Esophagus muscularis mucosa (tissue), 4 donors: ENCODE data around the gene ANKS1A. TPM values are rescaled to one million over a fixed set of nuclear protein-coding genes. Genes with fewer than 3 reads are reported as not detected.

Experiments used
- DNase-seq: peaks from one replicate; pipeline ENCODE4 v3.0.0-alpha.2; 2017; ENCODE audit errors: extremely low spot score
- H3K27ac ChIP-seq, 4 donors: fragments of 200-600 bp; sonication (generic); replicated peaks in 1 of 4; 1 replicate in 3 of 4; 2 replicates in 1 of 4; pipeline ENCODE4 v1.5.1; 2016 to 2019; ENCODE audit warnings: mild to moderate bottlenecking in 1 of 4
- H3K27me3 ChIP-seq, 4 donors: fragments of 200-600 bp; sonication (generic); one replicate each; pipeline versions ENCODE4 v1.5.1 to v1.6.0; 2016 to 2019
- H3K36me3 ChIP-seq, 4 donors: fragments of 200-600 bp; sonication (generic); one replicate each; pipeline ENCODE4 v1.5.1; 2016 to 2019
- H3K4me1 ChIP-seq, 4 donors: fragments of 200-600 bp; sonication (generic); one replicate each; pipeline ENCODE4 v1.5.1; 2016 to 2019
- H3K4me3 ChIP-seq, 4 donors: fragments of 200-600 bp; sonication (generic); 1 replicate in 2 of 4; 2 replicates in 2 of 4; pipeline ENCODE4 v1.5.1; 2016 to 2019; ENCODE audit warnings: mild to moderate bottlenecking in 4 of 4, moderate library complexity in 1 of 4
- H3K9me3 ChIP-seq, 4 donors: fragments of 200-600 bp; sonication (generic); 1 replicate in 3 of 4; 2 replicates in 1 of 4; pipeline ENCODE4 v1.5.1; 2016 to 2019
- EP300 ChIP-seq: sonication (generic); formaldehyde crosslinking; IDR thresholded peaks from one replicate; pipeline ENCODE4 v1.6.1; 2017; ENCODE audit warnings: antibody characterized with exemption
- POLR2A ChIP-seq: fragments of 450-650 bp; IDR thresholded peaks from one replicate; pipeline ENCODE4 v1.6.1; 2017; ENCODE audit warnings: antibody characterized with exemption, moderate library complexity, mild to moderate bottlenecking, low read depth
- POLR2AphosphoS5 ChIP-seq, 2 donors: sonication (generic); formaldehyde crosslinking; IDR thresholded peaks; one replicate each; pipeline ENCODE4 v1.6.1; 2017; ENCODE audit warnings: antibody characterized with exemption in 2 of 2
- WGBS: methylation state at CpG from one replicate; pipeline ENCODE4 v1.1.5; 2018; 5-methylcytosine and 5-hydroxymethylcytosine counted together
- intact Hi-C: fragments of 100-400 bp; cut with DNase I; formaldehyde crosslinking; loops from one replicate; pipeline ENCODE4 v1.15.1; 2023
- total RNA-seq, 4 donors: library from RNA; depleted of rRNA; stranded (reverse); fragments of >200 nt; gene quantifications; one replicate each; pipeline versions ENCODE4 v1.1.0 to v1.2.1, GENCODE V29; 2016
- TF ChIP-seq, protein P1 (sequence below), 3 experiments: fragments of 200-600 bp in 2 of 3; fragments of 450-650 bp in 1 of 3; sonication (generic) in 2 of 3; IDR thresholded peaks; one replicate each; pipeline ENCODE4 v1.5.1; 2017 to 2019; ENCODE audit warnings: antibody characterized with exemption in 3 of 3, mild to moderate bottlenecking in 2 of 3, moderate library complexity in 1 of 3

The ANKS1A gene
- total RNA-seq, 4 donors from 2014 or later = 68.3 to 132 (median 98.7) TPM

DNA sequence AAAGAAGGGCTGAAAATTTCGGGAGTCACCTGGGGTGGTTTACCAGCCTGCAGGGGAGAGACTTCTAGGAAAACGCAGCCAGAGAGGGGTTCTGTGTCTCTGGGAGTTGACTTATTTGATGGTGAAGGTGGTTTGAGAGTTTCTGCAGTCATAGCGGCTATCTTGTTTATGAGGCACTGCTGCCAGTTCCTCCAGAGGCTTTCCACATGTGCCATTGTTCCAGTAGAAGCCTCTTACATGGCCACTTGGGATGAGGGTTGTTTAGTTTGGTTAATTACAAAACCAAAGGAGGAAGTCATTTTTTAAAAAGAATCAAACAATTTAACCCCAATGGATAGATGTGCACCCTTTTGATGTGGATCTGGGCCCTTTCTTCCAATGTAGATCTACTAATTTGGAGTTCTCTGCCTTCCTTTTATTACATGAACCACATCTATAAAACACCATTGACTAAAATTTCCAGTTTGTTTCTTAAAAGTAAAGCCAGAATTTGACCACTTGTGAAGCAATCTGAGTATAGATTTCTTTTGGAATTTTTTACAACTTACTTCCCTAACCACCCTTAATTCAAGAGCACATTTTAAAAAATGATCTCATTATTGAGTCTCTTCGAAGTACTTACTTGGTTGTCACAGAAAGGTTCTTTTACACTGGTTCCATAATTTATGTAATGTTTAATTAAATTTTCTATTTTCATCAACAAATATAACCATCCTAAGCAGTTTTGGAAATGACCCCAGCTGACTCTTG lies 154.5 kb downstream of the ANKS1A start:
- Histone ChIP-seq H3K27me3 (no peaks in the 10 kb centered on the region), H3K36me3 (peaks cover 0 to 19% (median 2%) of the 10 kb centered on the region in 4 donors), H3K27ac (peak overlapping the region; percentile 85 to 92 (median 92)), H3K9me3 (no peaks in the 10 kb centered on the region), H3K4me3 (no peak overlapping the region), H3K4me1 (peaks cover 88 to 100% (median 98%) of the 10 kb centered on the region in 4 donors)
- DNase-seq = no peak
- intact Hi-C loops = no loop called here
- WGBS = 55% methylated on average over 4 of the region's 4 CpGs
- TF ChIP-seq POLR2A (no peak), POLR2AphosphoS5 (IDR thresholded peaks at IDR 0.05) (no peak), EP300 (no peak)
- TF ChIP-seq, protein P1, sequence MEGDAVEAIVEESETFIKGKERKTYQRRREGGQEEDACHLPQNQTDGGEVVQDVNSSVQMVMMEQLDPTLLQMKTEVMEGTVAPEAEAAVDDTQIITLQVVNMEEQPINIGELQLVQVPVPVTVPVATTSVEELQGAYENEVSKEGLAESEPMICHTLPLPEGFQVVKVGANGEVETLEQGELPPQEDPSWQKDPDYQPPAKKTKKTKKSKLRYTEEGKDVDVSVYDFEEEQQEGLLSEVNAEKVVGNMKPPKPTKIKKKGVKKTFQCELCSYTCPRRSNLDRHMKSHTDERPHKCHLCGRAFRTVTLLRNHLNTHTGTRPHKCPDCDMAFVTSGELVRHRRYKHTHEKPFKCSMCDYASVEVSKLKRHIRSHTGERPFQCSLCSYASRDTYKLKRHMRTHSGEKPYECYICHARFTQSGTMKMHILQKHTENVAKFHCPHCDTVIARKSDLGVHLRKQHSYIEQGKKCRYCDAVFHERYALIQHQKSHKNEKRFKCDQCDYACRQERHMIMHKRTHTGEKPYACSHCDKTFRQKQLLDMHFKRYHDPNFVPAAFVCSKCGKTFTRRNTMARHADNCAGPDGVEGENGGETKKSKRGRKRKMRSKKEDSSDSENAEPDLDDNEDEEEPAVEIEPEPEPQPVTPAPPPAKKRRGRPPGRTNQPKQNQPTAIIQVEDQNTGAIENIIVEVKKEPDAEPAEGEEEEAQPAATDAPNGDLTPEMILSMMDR (IDR thresholded peaks at IDR 0.05) = no peak

DNA sequence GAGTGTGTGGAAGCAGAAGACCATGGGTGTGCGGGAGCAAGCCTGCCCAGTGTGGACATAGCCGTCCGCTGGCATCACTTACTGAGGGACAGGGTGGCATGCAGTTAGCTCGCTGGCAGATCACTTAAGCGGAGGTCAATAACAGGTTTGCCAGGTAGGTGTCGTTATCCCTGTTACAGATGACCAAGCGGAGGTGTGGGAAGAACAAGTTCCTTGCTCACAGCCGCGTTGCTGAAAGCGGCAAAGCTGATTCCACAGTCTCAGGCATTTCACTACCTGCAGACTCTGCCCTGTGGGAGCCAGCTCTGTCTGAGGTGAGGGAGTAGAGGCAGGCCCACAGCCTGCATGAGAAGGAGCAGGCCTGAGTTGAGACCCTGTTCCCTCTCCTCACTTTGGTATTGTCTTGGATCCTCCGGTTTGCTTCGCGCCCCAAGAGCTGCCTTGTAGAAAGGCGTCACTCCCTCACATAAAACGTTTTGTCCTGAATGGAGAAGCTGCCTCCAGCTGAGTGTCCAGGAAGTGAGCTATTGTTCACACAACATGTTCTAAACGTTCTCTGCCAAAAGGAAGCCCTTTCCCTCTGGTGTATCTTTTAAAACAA lies 155.2 kb downstream of the ANKS1A start:
- peaks cover 95 to 100% (median 100%) of the 10 kb centered on the region in 4 donors for H3K4me1 ChIP-seq
- no peak for DNase-seq
- no peaks in the 10 kb centered on the region for H3K9me3 ChIP-seq
- H3K4me3 ChIP-seq = no peak overlapping the region
- intact Hi-C loops = no loop called here
- peak overlapping the region; percentile 85 to 92 (median 92) for H3K27ac ChIP-seq
- TF ChIP-seq POLR2AphosphoS5 (IDR thresholded peaks at IDR 0.05) (peak; percentile 66 to 68), EP300 (peak; percentile 13), POLR2A (no peak)
- H3K36me3 ChIP-seq = peaks cover 0 to 16% (median 2%) of the 10 kb centered on the region in 4 donors
- WGBS = 67% methylated on average over 13 of the region's 16 CpGs
- no peaks in the 10 kb centered on the region for H3K27me3 ChIP-seq

DNA sequence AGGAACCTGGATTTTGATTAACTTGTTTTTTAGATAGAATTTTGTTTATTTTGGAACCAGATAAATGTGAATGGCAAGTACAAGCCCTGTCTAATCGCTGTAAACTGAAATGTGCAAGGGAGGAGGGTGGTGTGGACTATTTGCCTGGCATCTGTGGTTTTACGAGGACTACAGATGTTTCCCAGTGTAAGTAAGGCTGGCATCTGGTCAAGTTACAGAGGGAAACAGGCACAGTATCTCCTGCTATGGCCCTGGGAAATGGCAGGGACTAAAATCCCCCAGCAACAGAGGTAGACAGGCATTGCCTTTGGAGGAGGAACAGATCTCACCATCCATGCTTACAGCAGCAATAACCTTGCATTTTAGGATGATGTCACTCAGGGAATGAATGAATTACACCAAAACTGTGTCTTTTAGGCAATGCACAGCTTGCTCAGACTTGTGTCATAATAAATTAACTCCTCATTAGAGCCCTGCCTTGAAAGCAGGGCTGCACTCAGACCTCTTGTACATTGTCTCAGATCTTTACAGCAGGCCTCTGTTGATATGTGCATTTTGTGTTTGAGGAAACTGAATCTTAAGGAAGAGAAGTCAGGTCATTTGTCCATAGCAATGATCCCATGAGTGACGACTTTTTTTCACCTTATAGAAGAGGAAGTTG lies 155.8 kb downstream of the ANKS1A start:
- H3K4me1 ChIP-seq = peaks cover 99 to 100% (median 100%) of the 10 kb centered on the region in 4 donors
- TF ChIP-seq POLR2A (no peak), EP300 (no peak), POLR2AphosphoS5 (IDR thresholded peaks at IDR 0.05) (no peak)
- TF ChIP-seq, protein P1 (IDR thresholded peaks at IDR 0.05) = no peak
- no peak overlapping the region for H3K4me3 ChIP-seq
- H3K27ac ChIP-seq = peak overlapping the region; percentile 85 to 92 (median 92)
- no peak for DNase-seq
- intact Hi-C loops = no loop called here
- H3K9me3 ChIP-seq = no peaks in the 10 kb centered on the region
- H3K36me3 ChIP-seq = peaks cover 0 to 12% (median 2%) of the 10 kb centered on the region in 4 donors
- H3K27me3 ChIP-seq = no peaks in the 10 kb centered on the region
- WGBS = 36% methylated on average over 3 of the region's 3 CpGs

DNA sequence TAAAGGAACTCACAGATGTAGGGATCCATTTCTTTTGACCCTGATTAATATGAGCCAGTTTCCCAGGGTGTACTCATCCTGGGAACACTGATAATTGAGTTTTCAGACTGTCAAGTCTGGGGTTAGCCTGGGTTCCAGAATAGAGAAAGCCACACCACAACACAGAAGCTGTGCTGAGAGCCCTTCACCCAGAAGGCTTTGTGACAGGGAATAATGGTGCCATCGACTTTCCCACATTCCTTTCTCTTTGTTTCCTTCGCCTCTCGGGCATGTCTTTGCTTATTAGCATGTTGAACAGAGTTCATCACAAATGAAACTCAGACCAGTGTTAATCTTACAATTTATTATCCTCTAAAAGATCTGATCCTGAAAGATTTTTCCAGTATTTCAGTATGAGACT lies 157.0 kb downstream of the ANKS1A start:
- no peaks in the 10 kb centered on the region for H3K9me3 ChIP-seq
- H3K4me1 ChIP-seq = peaks cover 99 to 100% (median 100%) of the 10 kb centered on the region in 4 donors
- H3K27ac ChIP-seq = peak overlapping the region; percentile 85 to 92 (median 92)
- H3K4me3 ChIP-seq = no peak overlapping the region
- intact Hi-C loops = no loop called here
- WGBS = 41% methylated on average over 3 of the region's 3 CpGs
- TF ChIP-seq POLR2A = no peak
- TF ChIP-seq EP300 = no peak
- TF ChIP-seq, protein P1 (IDR thresholded peaks at IDR 0.05) = no peak
- TF ChIP-seq POLR2AphosphoS5 (IDR thresholded peaks at IDR 0.05) = no peak
- no peaks in the 10 kb centered on the region for H3K27me3 ChIP-seq
- H3K36me3 ChIP-seq = peaks cover 0 to 13% (median 6%) of the 10 kb centered on the region in 4 donors
- no peak for DNase-seq

DNA sequence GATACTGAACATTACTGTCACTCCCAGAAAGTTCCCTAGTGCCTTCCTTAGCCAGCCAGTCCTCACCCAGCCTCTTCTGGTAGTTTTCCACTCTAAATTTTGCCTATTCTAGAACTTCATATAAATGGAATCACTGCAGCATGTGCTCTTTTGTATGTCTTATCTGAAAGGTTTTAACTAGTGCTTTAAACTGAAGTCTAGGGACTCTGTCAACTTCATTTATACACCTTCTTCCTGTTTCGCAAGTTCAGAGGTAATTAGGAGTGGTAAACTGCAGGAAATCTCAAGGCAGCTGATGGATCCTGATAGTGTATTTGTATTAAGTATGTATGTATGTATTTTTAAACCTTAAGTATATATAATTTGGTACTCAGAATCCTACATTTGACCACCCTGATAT lies 157.8 kb downstream of the ANKS1A start:
- Histone ChIP-seq H3K4me3 (peak overlapping the region in 2 of 4 donors; percentile 16 to 25), H3K9me3 (no peaks in the 10 kb centered on the region), H3K4me1 (peaks cover 97 to 100% (median 100%) of the 10 kb centered on the region in 4 donors), H3K36me3 (peaks cover 0 to 20% (median 5%) of the 10 kb centered on the region in 4 donors), H3K27ac (peak overlapping the region; percentile 85 to 92 (median 92)), H3K27me3 (no peaks in the 10 kb centered on the region)
- intact Hi-C loops = no loop called here
- WGBS = 39% methylated on average over 1 of the region's 1 CpG
- DNase-seq = no peak
- TF ChIP-seq, protein P1 (IDR thresholded peaks at IDR 0.05) = no peak
- TF ChIP-seq EP300 (no peak), POLR2AphosphoS5 (IDR thresholded peaks at IDR 0.05) (no peak), POLR2A (no peak)
